K562 (cell line): ENCODE measurements around the gene ATP1A3. TPM values are rescaled to one million over a fixed set of nuclear protein-coding genes. Genes with fewer than 3 reads are reported as not detected.

Source experiments
- ERF ChIP-seq: fragments of 450-650 bp; formaldehyde crosslinking; IDR thresholded peaks from 2 replicates; pipeline ENCODE4 v1.4.0; 2020; ENCODE audit warnings: mild to moderate bottlenecking, mixed read lengths
- ETS2 ChIP-seq: IDR thresholded peaks from 2 replicates; pipeline ENCODE4 v1.6.1; 2016; ENCODE audit warnings: borderline replicate concordance, missing genetic modification characterization, mild to moderate bottlenecking, moderate library complexity, missing compliant biosample characterization; ENCODE audit not compliant: poor library complexity, severe bottlenecking
- HDAC8 ChIP-seq: fragments of 450-650 bp; IDR thresholded peaks from 2 replicates; pipeline ENCODE4 v1.6.1; 2016; ENCODE audit warnings: mild to moderate bottlenecking, missing genetic modification characterization, moderate library complexity, missing compliant biosample characterization
- NR2F6 ChIP-seq: fragments of 450-650 bp; formaldehyde crosslinking; IDR thresholded peaks from 2 replicates; pipeline ENCODE4 v1.4.0; 2020; ENCODE audit warnings: mild to moderate bottlenecking
- PPARD ChIP-seq: fragments of 250-450 bp; sonication (Bioruptor Pico); IDR thresholded peaks from 2 replicates; pipeline ENCODE4 v1.8.0; 2022; ENCODE audit warnings: inconsistent platforms, mild to moderate bottlenecking, moderate library complexity
- PYGO2 ChIP-seq: fragments of 450-650 bp; IDR thresholded peaks from 2 replicates; pipeline ENCODE4 v1.6.1; 2016; ENCODE audit warnings: mild to moderate bottlenecking, missing genetic modification characterization, moderate library complexity, missing compliant biosample characterization
- SAP30 ChIP-seq: fragments of 200-600 bp; sonication (generic); IDR thresholded peaks from 2 replicates; pipeline ENCODE4 v1.6.1; 2012; ENCODE audit warnings: borderline replicate concordance, low read depth, mild to moderate bottlenecking, moderate library complexity, low read length, control low read depth, inconsistent platforms; ENCODE audit not compliant: insufficient read depth, poor library complexity, severe bottlenecking
- TAF1 ChIP-seq: IDR thresholded peaks from 2 replicates; pipeline ENCODE4 v1.6.1; 2011; ENCODE audit warnings: mild to moderate bottlenecking, low read length, moderate library complexity; ENCODE audit not compliant: insufficient read depth, control insufficient read depth, severe bottlenecking; ENCODE audit errors: extremely low read depth
- ZNF282 ChIP-seq: sonication (generic); formaldehyde crosslinking; IDR thresholded peaks from 2 replicates; pipeline ENCODE4 v1.8.1; 2023; ENCODE audit warnings: missing genetic modification reagents
- ZNF584 ChIP-seq: fragments of 200-800 bp; sonication (Bioruptor generic); IDR thresholded peaks from 2 replicates; pipeline ENCODE4 v1.6.1; 2016; ENCODE audit warnings: low read depth, mild to moderate bottlenecking, missing genetic modification characterization, missing compliant biosample characterization
- ZNF75A ChIP-seq: fragments of 450-650 bp; formaldehyde crosslinking; IDR thresholded peaks from 2 replicates; pipeline ENCODE4 v1.4.0; 2020; ENCODE audit warnings: mild to moderate bottlenecking
- ZNF830 ChIP-seq: fragments of 250-450 bp; sonication (Bioruptor Pico); IDR thresholded peaks from 2 replicates; pipeline ENCODE4 v1.5.0; 2021; ENCODE audit warnings: mild to moderate bottlenecking
- polyA plus RNA-seq, 8 experiments: library from polyadenylated mRNA; depleted of rRNA in 4 of 8; stranded (reverse) in 5 of 8; unstranded in 3 of 8; fragments of >200 nt; fragmentation: Nextera tagmentation in 2 of 8; fragmentation: Illumina TruSeq in 1 of 8; extraction: Ambion mirVana in 2 of 8; extraction: Trizol in 1 of 8; gene quantifications; 2 replicates each; pipeline versions ENCODE4 v1.2.1 to v1.2.3, GENCODE V29; 2011 to 2014; ENCODE audit warnings: inconsistent platforms in 1 of 8, missing spikeins in 1 of 8
- total RNA-seq, 7 experiments: library from RNA; depleted of rRNA in 6 of 7; stranded (reverse); fragments of >200 nt in 6 of 7; fragmentation: Illumina TruSeq in 2 of 7; extraction: Trizol in 2 of 7; gene quantifications; 2 replicates each; pipeline versions ENCODE4 v1.2.1 to v1.2.3, GENCODE V29; 2011 to 2021; ENCODE audit warnings: low replicate concordance in 1 of 7
- TF ChIP-seq, protein P1 (sequence below): IDR thresholded peaks from 2 replicates; pipeline ENCODE4 v1.6.1; 2016; ENCODE audit warnings: missing genetic modification characterization, missing compliant biosample characterization
- TF ChIP-seq, protein P2 (sequence below): sonication (generic); formaldehyde crosslinking; IDR thresholded peaks from 2 replicates; pipeline ENCODE4 v1.4.0; 2020; ENCODE audit warnings: mild to moderate bottlenecking, missing genetic modification reagents
- TF ChIP-seq, protein P3 (sequence below): sonication (generic); formaldehyde crosslinking; IDR thresholded peaks from 2 replicates; pipeline ENCODE4 v1.8.0; 2022; ENCODE audit warnings: missing genetic modification reagents, mild to moderate bottlenecking, moderate library complexity, borderline replicate concordance

ATP1A3 gene
- total and polyA plus RNA-seq, 9 of the 15 experiments (the other 6 are each of a cell fraction or from before 2014, with no cell fraction given): 0.03 to 1.0 (median 0.17) TPM; not detected in 3

- no peak for TF ChIP-seq ZNF584
- TF ChIP-seq TAF1: no peak
- TF ChIP-seq SAP30: peak; percentile 14
- TF ChIP-seq NR2F6: no peak
- TF ChIP-seq, protein P1, sequence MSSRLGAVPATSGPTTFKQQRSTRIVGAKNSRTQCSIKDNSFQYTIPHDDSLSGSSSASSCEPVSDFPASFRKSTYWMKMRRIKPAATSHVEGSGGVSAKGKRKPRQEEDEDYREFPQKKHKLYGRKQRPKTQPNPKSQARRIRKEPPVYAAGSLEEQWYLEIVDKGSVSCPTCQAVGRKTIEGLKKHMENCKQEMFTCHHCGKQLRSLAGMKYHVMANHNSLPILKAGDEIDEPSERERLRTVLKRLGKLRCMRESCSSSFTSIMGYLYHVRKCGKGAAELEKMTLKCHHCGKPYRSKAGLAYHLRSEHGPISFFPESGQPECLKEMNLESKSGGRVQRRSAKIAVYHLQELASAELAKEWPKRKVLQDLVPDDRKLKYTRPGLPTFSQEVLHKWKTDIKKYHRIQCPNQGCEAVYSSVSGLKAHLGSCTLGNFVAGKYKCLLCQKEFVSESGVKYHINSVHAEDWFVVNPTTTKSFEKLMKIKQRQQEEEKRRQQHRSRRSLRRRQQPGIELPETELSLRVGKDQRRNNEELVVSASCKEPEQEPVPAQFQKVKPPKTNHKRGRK: no peak
- no peak for TF ChIP-seq ZNF75A (CRISPR knock-in tag)
- TF ChIP-seq, protein P2, sequence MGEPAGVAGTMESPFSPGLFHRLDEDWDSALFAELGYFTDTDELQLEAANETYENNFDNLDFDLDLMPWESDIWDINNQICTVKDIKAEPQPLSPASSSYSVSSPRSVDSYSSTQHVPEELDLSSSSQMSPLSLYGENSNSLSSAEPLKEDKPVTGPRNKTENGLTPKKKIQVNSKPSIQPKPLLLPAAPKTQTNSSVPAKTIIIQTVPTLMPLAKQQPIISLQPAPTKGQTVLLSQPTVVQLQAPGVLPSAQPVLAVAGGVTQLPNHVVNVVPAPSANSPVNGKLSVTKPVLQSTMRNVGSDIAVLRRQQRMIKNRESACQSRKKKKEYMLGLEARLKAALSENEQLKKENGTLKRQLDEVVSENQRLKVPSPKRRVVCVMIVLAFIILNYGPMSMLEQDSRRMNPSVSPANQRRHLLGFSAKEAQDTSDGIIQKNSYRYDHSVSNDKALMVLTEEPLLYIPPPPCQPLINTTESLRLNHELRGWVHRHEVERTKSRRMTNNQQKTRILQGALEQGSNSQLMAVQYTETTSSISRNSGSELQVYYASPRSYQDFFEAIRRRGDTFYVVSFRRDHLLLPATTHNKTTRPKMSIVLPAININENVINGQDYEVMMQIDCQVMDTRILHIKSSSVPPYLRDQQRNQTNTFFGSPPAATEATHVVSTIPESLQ: no peak
- no peak for TF ChIP-seq HDAC8
- no peak for TF ChIP-seq PYGO2 (tag)
- TF ChIP-seq ZNF830: no peak
- TF ChIP-seq ZNF282 (CRISPR knock-in tag): no peak
- TF ChIP-seq ETS2 (tag): no peak
- TF ChIP-seq, protein P3, sequence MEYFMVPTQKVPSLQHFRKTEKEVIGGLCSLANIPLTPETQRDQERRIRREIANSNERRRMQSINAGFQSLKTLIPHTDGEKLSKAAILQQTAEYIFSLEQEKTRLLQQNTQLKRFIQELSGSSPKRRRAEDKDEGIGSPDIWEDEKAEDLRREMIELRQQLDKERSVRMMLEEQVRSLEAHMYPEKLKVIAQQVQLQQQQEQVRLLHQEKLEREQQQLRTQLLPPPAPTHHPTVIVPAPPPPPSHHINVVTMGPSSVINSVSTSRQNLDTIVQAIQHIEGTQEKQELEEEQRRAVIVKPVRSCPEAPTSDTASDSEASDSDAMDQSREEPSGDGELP (CRISPR knock-in tag): no peak
- TF ChIP-seq ERF (CRISPR knock-in tag): no peak
- TF ChIP-seq PPARD: no peak
Measured at GRCh38 chr19:41930322-41930722, 63.7 kb downstream of the ATP1A3 start (continued).
